IMR-90 (cell line): ENCODE results near the gene B3GNT9. TPM values are rescaled to one million over a fixed set of nuclear protein-coding genes. Genes with fewer than 3 reads are reported as not detected.

Experiments
- ATAC-seq: fragments of 200-7000 bp; cut with Tn5 transposase; 2 replicates; pipeline ENCODE4 v1.9.1; 2020; ENCODE audit warnings: low read depth, mild to moderate bottlenecking, moderate library complexity
- BruUV-seq: library from RNA; stranded (reverse); fragments of 400-500 nt; replicated peaks from 2 replicates; lab custom pipeline; 2021; lab: Mats Ljungman, UMichigan
- CTCF ChIA-PET: fragments of 300-600 bp; formaldehyde crosslinking; extraction: SDS; loops from one replicate; lab custom pipeline; 2021; ENCODE audit warnings: antibody characterized with exemption; lab: Yijun Ruan, JAX
- POLR2A ChIA-PET: fragments of 300-600 bp; sonication (Branson Sonifier 250); formaldehyde crosslinking; loops from one replicate; lab custom pipeline; 2022; ENCODE audit warnings: antibody characterized with exemption; ENCODE audit not compliant: unreplicated experiment; lab: Charles Lee
- DNase-seq: peaks from one replicate; pipeline ENCODE4 v3.0.0; 2013
- H2AFZ ChIP-seq: replicated peaks from 2 replicates; pipeline ENCODE3; 2013; ENCODE audit warnings: low read length, mild to moderate bottlenecking; ENCODE audit not compliant: poor library complexity
- H2AK5ac ChIP-seq: 2 replicates; pipeline ENCODE4 v1.6.1; 2013; ENCODE audit warnings: low read depth, low read length, inconsistent platforms
- H2AK9ac ChIP-seq: replicated peaks from 2 replicates; pipeline ENCODE3; 2013; ENCODE audit warnings: mild to moderate bottlenecking, low read depth, low read length, moderate library complexity; ENCODE audit not compliant: poor library complexity
- H2BK120ac ChIP-seq: 2 replicates; pipeline ENCODE4 v1.6.1; 2013; ENCODE audit warnings: low read depth, low read length, inconsistent platforms
- H2BK15ac ChIP-seq: 3 replicates; pipeline ENCODE4 v1.6.1; 2013; ENCODE audit warnings: low read depth, low read length, inconsistent platforms
- H2BK20ac ChIP-seq: 2 replicates; pipeline ENCODE4 v1.6.1; 2013; ENCODE audit warnings: low read depth, mild to moderate bottlenecking, inconsistent platforms, low read length, moderate library complexity
- H2BK5ac ChIP-seq: 2 replicates; pipeline ENCODE4 v1.6.1; 2013; ENCODE audit warnings: mild to moderate bottlenecking, low read depth, low read length, inconsistent platforms; ENCODE audit not compliant: poor library complexity, severe bottlenecking
- H3K14ac ChIP-seq: replicated peaks from 2 replicates; pipeline ENCODE4 v1.6.1; 2013; ENCODE audit warnings: low read depth, low read length, inconsistent platforms
- H3K18ac ChIP-seq: 2 replicates; pipeline ENCODE4 v1.6.1; 2013; ENCODE audit warnings: low read depth, low read length, control low read depth
- H3K23ac ChIP-seq: 2 replicates; pipeline ENCODE4 v1.6.1; 2013; ENCODE audit warnings: low read depth, low read length, inconsistent platforms
- H3K27ac ChIP-seq: 2 replicates; pipeline ENCODE4 v1.5.1; 2013; ENCODE audit warnings: mild to moderate bottlenecking, control low read depth, low read length; ENCODE audit not compliant: insufficient read depth
- H3K27me3 ChIP-seq: 2 replicates; pipeline ENCODE4 v1.6.1; 2013; ENCODE audit warnings: low read length; ENCODE audit not compliant: control insufficient read depth, insufficient read depth
- H3K36me3 ChIP-seq: 2 replicates; pipeline ENCODE4 v1.6.1; 2013; ENCODE audit warnings: low read length, mixed read lengths; ENCODE audit not compliant: control insufficient read depth, insufficient read depth
- H3K4ac ChIP-seq: 2 replicates; pipeline ENCODE4 v1.6.1; 2013; ENCODE audit warnings: low read depth, low read length, inconsistent platforms
- H3K4me1 ChIP-seq: 2 replicates; pipeline ENCODE4 v1.6.1; 2013; ENCODE audit warnings: low read length, mixed read lengths; ENCODE audit not compliant: control insufficient read depth, insufficient read depth
- H3K4me2 ChIP-seq: 2 replicates; pipeline ENCODE4 v1.6.1; 2013; ENCODE audit warnings: low read depth, mild to moderate bottlenecking, control low read depth, low read length, moderate library complexity
- H3K4me3 ChIP-seq: 2 replicates; pipeline ENCODE4 v1.5.1; 2013; ENCODE audit warnings: low read depth, mild to moderate bottlenecking, control low read depth, low read length, moderate library complexity; ENCODE audit not compliant: insufficient read depth
- H3K56ac ChIP-seq: 2 replicates; pipeline ENCODE4 v1.6.1; 2013; ENCODE audit warnings: low read length, inconsistent platforms; ENCODE audit not compliant: insufficient read depth; ENCODE audit errors: extremely low read depth
- H3K79me1 ChIP-seq, 2 experiments: 2 replicates each; pipeline ENCODE4 v1.6.1; 2013; ENCODE audit warnings: low read length in 2 of 2, inconsistent platforms in 1 of 2, low read depth in 1 of 2
- H3K9ac ChIP-seq: 2 replicates; pipeline ENCODE4 v1.6.1; 2013; ENCODE audit warnings: low read depth, low read length, control low read depth
- H3K9me1 ChIP-seq: 2 replicates; pipeline ENCODE4 v1.6.1; 2013; ENCODE audit warnings: low read length, inconsistent platforms; ENCODE audit not compliant: insufficient read depth
- H3K9me3 ChIP-seq: 2 replicates; pipeline ENCODE4 v1.6.1; 2013; ENCODE audit warnings: low read length; ENCODE audit not compliant: control insufficient read depth, insufficient read depth
- H4K20me1 ChIP-seq: 2 replicates; pipeline ENCODE4 v1.6.1; 2013; ENCODE audit warnings: low read length, inconsistent platforms; ENCODE audit not compliant: insufficient read depth
- H4K5ac ChIP-seq: 2 replicates; pipeline ENCODE4 v1.6.1; 2013; ENCODE audit warnings: mild to moderate bottlenecking, low read depth, low read length, control low read depth
- H4K8ac ChIP-seq, 2 experiments: 2 replicates each; pipeline ENCODE4 v1.6.1; 2013; ENCODE audit warnings: low read depth in 2 of 2, low read length in 2 of 2, control low read depth in 1 of 2, inconsistent platforms in 1 of 2
- H4K91ac ChIP-seq: 2 replicates; pipeline ENCODE4 v1.6.1; 2013; ENCODE audit warnings: low read depth, low read length, inconsistent platforms; ENCODE audit not compliant: insufficient read depth
- CEBPB ChIP-seq: IDR thresholded peaks from 2 replicates; pipeline ENCODE4 v1.6.1; 2012; ENCODE audit warnings: low read depth, low read length, improper control_type of control experiment
- CTCF ChIP-seq: conservative IDR thresholded peaks from 2 replicates; pipeline ENCODE4 v1.5.1; 2012; ENCODE audit warnings: mild to moderate bottlenecking, low read depth, low read length, improper control_type of control experiment
- ELK1 ChIP-seq: fragments of 150-350 bp; IDR thresholded peaks from 2 replicates; pipeline ENCODE4 v1.6.1; 2016; ENCODE audit warnings: low read depth, mild to moderate bottlenecking, low read length, moderate library complexity, borderline replicate concordance
- FOS ChIP-seq: fragments of 150-350 bp; IDR thresholded peaks from 2 replicates; pipeline ENCODE4 v1.6.1; 2016; ENCODE audit warnings: low read depth, low read length
- POLR2A ChIP-seq: IDR thresholded peaks from 2 replicates; pipeline ENCODE4 v1.6.1; 2012; ENCODE audit warnings: mild to moderate bottlenecking, low read depth, low read length
- RAD21 ChIP-seq: IDR thresholded peaks from 2 replicates; pipeline ENCODE4 v1.6.1; 2012; ENCODE audit warnings: low read length, improper control_type of control experiment
- RCOR1 ChIP-seq: IDR thresholded peaks from 2 replicates; pipeline ENCODE4 v1.6.1; 2012; ENCODE audit warnings: mild to moderate bottlenecking, low read length, improper control_type of control experiment; ENCODE audit not compliant: insufficient replicate concordance
- USF2 ChIP-seq: fragments of 150-350 bp; IDR thresholded peaks from 2 replicates; pipeline ENCODE4 v1.6.1; 2017; ENCODE audit warnings: mild to moderate bottlenecking, antibody characterized with exemption, low read length, low read depth
- WGBS, 2 experiments: methylation state at CpG; one replicate each; pipeline versions ENCODE4 v1.1.5 to v1.1.7; 2013; ENCODE audit warnings: missing lambda C conversion rate in 2 of 2; ENCODE audit not compliant: insufficient read length in 1 of 2; ENCODE audit errors: extremely low coverage in 2 of 2; 5-methylcytosine and 5-hydroxymethylcytosine counted together
- dilution Hi-C: fragments of 300-500 bp; cut with HindIII; formaldehyde crosslinking; loops from one replicate; pipeline ENCODE4 v1.14.3; 2018; ENCODE audit warnings: low sequenced_read_pairs; ENCODE audit not compliant: unreplicated experiment
- in situ Hi-C: fragments of 300-500 bp; cut with MboI; formaldehyde crosslinking; loops from 3 replicates; pipeline ENCODE4 v1.14.3; 2019; ENCODE audit warnings: low sequenced_read_pairs, inconsistent platforms, mixed read lengths
- intact Hi-C: fragments of 100-400 bp; cut with micrococcal nuclease; formaldehyde crosslinking; loops from 2 replicates; pipeline ENCODE4 v1.10.0; 2022
- polyA plus RNA-seq, 3 experiments: library from polyadenylated mRNA; depleted of rRNA; stranded (reverse); fragments of >200 nt; gene quantifications; 2 replicates each; pipeline ENCODE4 v1.2.3, GENCODE V29; 2012; ENCODE audit warnings: low replicate concordance in 1 of 3
- total RNA-seq: library from RNA; depleted of rRNA; stranded (reverse); fragments of >200 nt; gene quantifications from 2 replicates; pipeline ENCODE4 v1.2.3, GENCODE V29; 2012

B3GNT9 gene
- total and polyA plus RNA-seq, 2 of the 4 experiments (the other 2 are of a cell fraction): 5.0 to 12.0 TPM

GRCh38 chr16:67166598-67167168, 15.9 kb upstream of the B3GNT9 start:
- Histone ChIP-seq H3K9me1 (peaks cover 14% of the 10 kb centered on the region), H3K79me1 (peaks cover 8 to 16% of the 10 kb centered on the region in 2 experiments; a peak in 3 of 4 replicates), H4K8ac (no peak overlapping the region), H3K9me3 (no peaks in the 10 kb centered on the region), H3K4me2 (no peak overlapping the region), H4K20me1 (no peaks in the 10 kb centered on the region), H2BK20ac (no peak overlapping the region), H4K91ac (no peak overlapping the region), H3K14ac (no peak overlapping the region), H2BK15ac (no peak overlapping the region), H4K5ac (no peak overlapping the region), H2BK120ac (no peak overlapping the region), H3K23ac (no peak overlapping the region), H3K27ac (no peak overlapping the region), H3K4ac (no peak overlapping the region), H2AFZ (no peak overlapping the region), H3K4me1 (peaks cover 34% of the 10 kb centered on the region), H3K9ac (no peak overlapping the region), H3K4me3 (no peak overlapping the region), H3K36me3 (peaks cover 3% of the 10 kb centered on the region; the same call in 1 of the 2 replicates), H2AK5ac (no peak overlapping the region), H2AK9ac (no peak overlapping the region), H2BK5ac (no peak overlapping the region), H3K27me3 (peaks cover 24% of the 10 kb centered on the region; the same call in 1 of the 2 replicates), H3K18ac (no peak overlapping the region), H3K56ac (no peak overlapping the region)
- ChIA-PET CTCF (no interaction called here), POLR2A (no interaction called here)
- in situ Hi-C loops (no loop called here), intact Hi-C loops (no loop called here), dilution Hi-C loops (no loop called here)
- no TSS peak for BruUV-seq
- no peak for TF ChIP-seq RAD21
- TF ChIP-seq ELK1: no peak
- TF ChIP-seq FOS: no peak
- no peak for TF ChIP-seq POLR2A
- no peak for TF ChIP-seq RCOR1
- no peak for TF ChIP-seq CEBPB
- no peak for TF ChIP-seq CTCF
- TF ChIP-seq USF2: no peak
- DNase-seq (no peak), ATAC-seq (no peak)
- WGBS, 2 experiments: 69% methylated on average over 3 of the region's 5 CpGs; no CpG with 5 or more reads in 1 of the 2 experiments
